H9 (cell line): ENCODE measurements around the gene VPS51. TPM values are rescaled to one million over a fixed set of nuclear protein-coding genes. Genes with fewer than 3 reads are reported as not detected.

Experiments used
- DNase-seq: peaks from one replicate; pipeline ENCODE4 v3.0.0-alpha.2; 2017
- H2AFZ ChIP-seq: one replicate; pipeline ENCODE4 v1.6.1; 2013; ENCODE audit warnings: mild to moderate bottlenecking, low read length, control low read depth, moderate library complexity
- H2AK5ac ChIP-seq: 2 replicates; pipeline ENCODE4 v1.6.1; 2013; ENCODE audit warnings: low read length, control low read depth, mixed read lengths; ENCODE audit not compliant: insufficient read length
- H2BK120ac ChIP-seq: one replicate; pipeline ENCODE4 v1.6.1; 2013; ENCODE audit warnings: low read depth, mild to moderate bottlenecking, low read length, control low read depth, inconsistent platforms; ENCODE audit not compliant: poor library complexity, severe bottlenecking
- H2BK12ac ChIP-seq: 2 replicates; pipeline ENCODE4 v1.6.1; 2013; ENCODE audit warnings: low read length, control low read depth, mixed read lengths, low read depth; ENCODE audit not compliant: insufficient read length
- H2BK15ac ChIP-seq: 2 replicates; pipeline ENCODE4 v1.6.1; 2013; ENCODE audit warnings: low read depth, low read length, control low read depth
- H2BK20ac ChIP-seq: one replicate; pipeline ENCODE4 v1.6.1; 2013; ENCODE audit warnings: low read depth, mild to moderate bottlenecking, low read length, control low read depth, inconsistent platforms; ENCODE audit not compliant: poor library complexity, severe bottlenecking
- H2BK5ac ChIP-seq: 2 replicates; pipeline ENCODE4 v1.6.1; 2013; ENCODE audit warnings: low read length, control low read depth, mixed read lengths; ENCODE audit not compliant: insufficient read length
- H3K14ac ChIP-seq: 2 replicates; pipeline ENCODE4 v1.6.1; 2013; ENCODE audit warnings: low read length, control low read depth; ENCODE audit not compliant: insufficient read depth
- H3K18ac ChIP-seq: 2 replicates; pipeline ENCODE4 v1.6.1; 2013; ENCODE audit warnings: low read depth, mild to moderate bottlenecking, mixed read lengths, low read length, control low read depth; ENCODE audit not compliant: insufficient read length
- H3K23ac ChIP-seq: 2 replicates; pipeline ENCODE4 v1.6.1; 2013; ENCODE audit warnings: low read length, control low read depth, mixed read lengths, low read depth; ENCODE audit not compliant: insufficient read length
- H3K23me2 ChIP-seq: 2 replicates; pipeline ENCODE4 v1.6.1; 2013; ENCODE audit warnings: low read depth, mild to moderate bottlenecking, mixed read lengths, low read length, control low read depth; ENCODE audit not compliant: insufficient read length, poor library complexity, severe bottlenecking
- H3K27ac ChIP-seq: 2 replicates; pipeline ENCODE4 v1.5.1; 2013; ENCODE audit warnings: low read length, control low read depth, mixed read lengths, low read depth; ENCODE audit not compliant: insufficient read length
- H3K27me3 ChIP-seq: 2 replicates; pipeline ENCODE4 v1.6.1; 2013; ENCODE audit warnings: low read length, control low read depth, inconsistent platforms; ENCODE audit not compliant: insufficient read depth
- H3K4ac ChIP-seq: 2 replicates; pipeline ENCODE4 v1.6.1; 2013; ENCODE audit warnings: low read depth, mild to moderate bottlenecking, control low read depth, inconsistent platforms, low read length, moderate library complexity
- H3K4me1 ChIP-seq: 2 replicates; pipeline ENCODE4 v1.6.1; 2013; ENCODE audit warnings: low read length, control low read depth, inconsistent platforms; ENCODE audit not compliant: insufficient read depth
- H3K4me2 ChIP-seq: 2 replicates; pipeline ENCODE4 v1.6.1; 2013; ENCODE audit warnings: low read length, control low read depth, mixed read lengths; ENCODE audit not compliant: insufficient read length, insufficient read depth
- H3K56ac ChIP-seq: 2 replicates; pipeline ENCODE4 v1.6.1; 2013; ENCODE audit warnings: low read depth, mild to moderate bottlenecking, mixed read lengths, low read length, control low read depth; ENCODE audit not compliant: insufficient read length
- H3K79me1 ChIP-seq: 2 replicates; pipeline ENCODE4 v1.6.1; 2013; ENCODE audit warnings: low read depth, mild to moderate bottlenecking, moderate library complexity, low read length, control low read depth, inconsistent platforms; ENCODE audit not compliant: insufficient read depth, poor library complexity, severe bottlenecking
- H3K79me2 ChIP-seq: 2 replicates; pipeline ENCODE4 v1.6.1; 2013; ENCODE audit warnings: low read length, control low read depth, inconsistent platforms; ENCODE audit not compliant: insufficient read depth
- H3K9ac ChIP-seq: 2 replicates; pipeline ENCODE4 v1.6.1; 2013; ENCODE audit warnings: low read length, control low read depth, mixed read lengths; ENCODE audit not compliant: insufficient read length; ENCODE audit errors: extremely low read depth
- H3K9me3 ChIP-seq: one replicate; pipeline ENCODE4 v1.6.1; 2013; ENCODE audit warnings: low read depth, low read length, inconsistent platforms; ENCODE audit not compliant: control insufficient read depth
- H3T11ph ChIP-seq: one replicate; pipeline ENCODE4 v1.6.1; 2013; ENCODE audit warnings: mild to moderate bottlenecking, low read length, control low read depth, inconsistent platforms
- H4K20me1 ChIP-seq: one replicate; pipeline ENCODE4 v1.6.1; 2013; ENCODE audit not compliant: control insufficient read depth, insufficient read length, insufficient read depth
- H4K5ac ChIP-seq: 2 replicates; pipeline ENCODE4 v1.6.1; 2013; ENCODE audit warnings: low read depth, mild to moderate bottlenecking, mixed read lengths, low read length, control low read depth; ENCODE audit not compliant: insufficient read length
- H4K8ac ChIP-seq: replicated peaks from 2 replicates; pipeline ENCODE4 v1.6.1; 2013; ENCODE audit warnings: low read length, control low read depth, mixed read lengths, low read depth; ENCODE audit not compliant: insufficient read length
- H4K91ac ChIP-seq: 2 replicates; pipeline ENCODE4 v1.6.1; 2013; ENCODE audit warnings: low read depth, mild to moderate bottlenecking, moderate library complexity, mixed read lengths, low read length, control low read depth; ENCODE audit not compliant: insufficient read length
- H3K27ac Mint-ChIP-seq, 3 experiments: 2 replicates in 2 of 3; 3 replicates in 1 of 3; pipeline ENCODE4 v1.8.0; 2020 to 2021; ENCODE audit warnings: mixed read lengths in 3 of 3, mild to moderate bottlenecking in 1 of 3, moderate library complexity in 1 of 3
- H3K27me3 Mint-ChIP-seq: 2 replicates; pipeline ENCODE4 v1.8.0; 2021; ENCODE audit warnings: low read depth, mild to moderate bottlenecking, moderate library complexity, mixed read lengths
- H3K36me3 Mint-ChIP-seq, 3 experiments: 2 replicates in 2 of 3; 3 replicates in 1 of 3; pipeline ENCODE4 v1.8.0; 2020 to 2021; ENCODE audit warnings: low read depth in 3 of 3, mixed read lengths in 3 of 3; ENCODE audit not compliant: insufficient read depth in 1 of 3
- H3K4me1 Mint-ChIP-seq, 2 experiments: 2 replicates each; pipeline ENCODE4 v1.8.0; 2020; ENCODE audit warnings: mixed read lengths in 2 of 2
- H3K4me3 Mint-ChIP-seq, 2 experiments: 2 replicates in 1 of 2; 3 replicates in 1 of 2; pipeline ENCODE4 v1.8.0; 2020 to 2021; ENCODE audit warnings: mild to moderate bottlenecking in 2 of 2, mixed read lengths in 2 of 2, moderate library complexity in 1 of 2
- H3K9me3 Mint-ChIP-seq, 2 experiments: 2 replicates in 1 of 2; 3 replicates in 1 of 2; pipeline ENCODE4 v1.8.0; 2020; ENCODE audit warnings: mild to moderate bottlenecking in 2 of 2, mixed read lengths in 2 of 2, moderate library complexity in 1 of 2
- CTCF ChIP-seq: fragments of 200-600 bp; sonication (generic); conservative IDR thresholded peaks from 3 replicates; pipeline ENCODE4 v1.8.0; 2021; ENCODE audit warnings: antibody characterized with exemption, mild to moderate bottlenecking
- WGBS: extraction: QIAGEN DNeasy Blood & Tissue Kit; methylation state at CpG from one replicate; pipeline ENCODE4 v1.1.7; 2013; ENCODE audit warnings: missing lambda C conversion rate, low lambda C conversion rate, mixed read lengths; ENCODE audit not compliant: insufficient read length; ENCODE audit errors: extremely low coverage; 5-methylcytosine and 5-hydroxymethylcytosine counted together
- total RNA-seq: library from RNA; stranded (reverse); gene quantifications from 2 replicates; pipeline ENCODE4 v1.2.1, GENCODE V29; 2021

VPS51 gene
- total RNA-seq, 1 experiment from 2014 or later = 94.7 TPM

GRCh38 chr11:65083134-65083833 is 12.7 kb upstream of the VPS51 start:
- H3K79me2 ChIP-seq = peaks cover 8% of the 10 kb centered on the region; the same call in 1 of the 2 replicates
- H3T11ph ChIP-seq = no peak overlapping the region
- no peak overlapping the region for H2BK20ac ChIP-seq
- Mint-ChIP-seq H3K9me3 (no peaks in the 10 kb centered on the region; a peak in 1 of 5 replicates), H3K27me3 (no peaks in the 10 kb centered on the region), H3K36me3 (peaks cover 32 to 66% (median 65%) of the 10 kb centered on the region in 3 experiments), H3K27ac (peak overlapping the region; percentile 98 to 100 (median 99)), H3K4me3 (peak overlapping the region; percentile 97 to 99), H3K4me1 (peaks cover 15 to 22% of the 10 kb centered on the region in 2 experiments)
- no peak for TF ChIP-seq CTCF
- H3K4ac ChIP-seq = no peak overlapping the region; the same call in 1 of the 2 replicates
- WGBS = no CpG with 5 or more reads among the region's 13 CpGs
- H2AK5ac ChIP-seq = no peak overlapping the region
- no peak overlapping the region for H3K23ac ChIP-seq
- H3K18ac ChIP-seq = peak overlapping the region; percentile 56
- peaks cover 12% of the 10 kb centered on the region for H3K23me2 ChIP-seq
- H2BK5ac ChIP-seq = no peak overlapping the region
- H2AFZ ChIP-seq = no peak overlapping the region
- no peaks in the 10 kb centered on the region for H3K27me3 ChIP-seq
- H2BK15ac ChIP-seq = no peak overlapping the region
- H2BK12ac ChIP-seq = no peak overlapping the region
- no peak overlapping the region for H2BK120ac ChIP-seq
- H4K91ac ChIP-seq = no peak overlapping the region
- peak overlapping the region; percentile 79 for H3K4me2 ChIP-seq
- peak overlapping the region; percentile 93 for H3K9ac ChIP-seq
- no peak overlapping the region for H4K5ac ChIP-seq
- no peak overlapping the region for H4K8ac ChIP-seq
- peak overlapping the region; percentile 62; the same call in 1 of the 2 replicates for H3K14ac ChIP-seq
- peaks cover 5% of the 10 kb centered on the region for H3K79me1 ChIP-seq
- H3K4me1 ChIP-seq = no peaks in the 10 kb centered on the region
- H3K56ac ChIP-seq = no peak overlapping the region
- peaks cover 3% of the 10 kb centered on the region for H4K20me1 ChIP-seq
- H3K27ac ChIP-seq = no peak overlapping the region
- H3K9me3 ChIP-seq = no peaks in the 10 kb centered on the region
- DNase-seq = no peak
